Hepatocyte (in vitro differentiated cells): ENCODE data around the gene BCAP31. TPM values are rescaled to one million over a fixed set of nuclear protein-coding genes. Genes with fewer than 3 reads are reported as not detected.

Experiments
- DNase-seq: peaks from one replicate; pipeline ENCODE4 v3.0.0-alpha.2; 2016; ENCODE audit warnings: low spot score
- H2AFZ ChIP-seq: fragments of 200-600 bp; sonication (generic); 2 replicates; pipeline ENCODE4 v1.6.0; 2016; ENCODE audit warnings: antibody characterized with exemption, mild to moderate bottlenecking
- H3K27ac ChIP-seq: fragments of 200-600 bp; sonication (generic); 2 replicates; pipeline ENCODE4 v1.5.1; 2016; ENCODE audit warnings: mild to moderate bottlenecking
- H3K27me3 ChIP-seq: fragments of 200-600 bp; sonication (generic); 2 replicates; pipeline ENCODE4 v1.6.1; 2016
- H3K36me3 ChIP-seq: fragments of 200-600 bp; sonication (generic); replicated peaks from 2 replicates; pipeline ENCODE4 v1.5.1; 2016; ENCODE audit warnings: low read depth; ENCODE audit not compliant: insufficient read depth
- H3K4me1 ChIP-seq: fragments of 200-600 bp; sonication (generic); 2 replicates; pipeline ENCODE4 v1.5.1; 2016; ENCODE audit warnings: mild to moderate bottlenecking, moderate library complexity; ENCODE audit not compliant: insufficient read depth
- H3K4me2 ChIP-seq: fragments of 200-600 bp; sonication (generic); 2 replicates; pipeline ENCODE4 v1.6.0; 2016
- H3K4me3 ChIP-seq: fragments of 200-600 bp; sonication (generic); 2 replicates; pipeline ENCODE4 v1.5.1; 2016; ENCODE audit warnings: mild to moderate bottlenecking
- H3K79me2 ChIP-seq: fragments of 200-600 bp; sonication (generic); 2 replicates; pipeline ENCODE4 v1.6.0; 2017; ENCODE audit warnings: mild to moderate bottlenecking
- H3K9me2 ChIP-seq: fragments of 200-600 bp; sonication (generic); replicated peaks from 2 replicates; pipeline ENCODE4 v1.6.0; 2017; ENCODE audit warnings: mild to moderate bottlenecking; ENCODE audit not compliant: insufficient read depth
- H3K9me3 ChIP-seq: fragments of 200-600 bp; sonication (generic); 2 replicates; pipeline ENCODE4 v1.5.1; 2016; ENCODE audit warnings: low read depth, mild to moderate bottlenecking
- H4K20me1 ChIP-seq: fragments of 200-600 bp; sonication (generic); 2 replicates; pipeline ENCODE4 v1.6.0; 2016; ENCODE audit warnings: mild to moderate bottlenecking; ENCODE audit not compliant: insufficient read depth, poor library complexity, severe bottlenecking
- CTCF ChIP-seq: fragments of 200-600 bp; sonication (generic); IDR thresholded peaks from 2 replicates; pipeline ENCODE4 v1.5.1; 2016; ENCODE audit warnings: antibody characterized with exemption, mild to moderate bottlenecking; ENCODE audit not compliant: poor library complexity
- EZH2 ChIP-seq: fragments of 200-600 bp; sonication (generic); IDR thresholded peaks from 2 replicates; pipeline ENCODE4 v1.6.1; 2016; ENCODE audit warnings: antibody characterized with exemption, mild to moderate bottlenecking, borderline replicate concordance
- EZH2phosphoT487 ChIP-seq: fragments of 200-600 bp; sonication (generic); IDR thresholded peaks from one replicate; pipeline ENCODE4 v1.6.1; 2018; ENCODE audit warnings: antibody characterized with exemption, mild to moderate bottlenecking, low read depth, moderate library complexity; ENCODE audit not compliant: unreplicated experiment, severe bottlenecking
- WGBS: methylation state at CpG from one replicate; pipeline ENCODE4 v1.1.6; 2016; ENCODE audit warnings: low lambda C conversion rate; ENCODE audit errors: missing lambda C conversion rate; 5-methylcytosine and 5-hydroxymethylcytosine counted together
- polyA plus RNA-seq: library from polyadenylated mRNA; unstranded; fragments of >200 nt; fragmentation: Nextera tagmentation; extraction: Ambion mirVana; gene quantifications from 2 replicates; pipeline ENCODE4 v1.2.1, GENCODE V29; 2016
- total RNA-seq: library from RNA; depleted of rRNA; stranded (reverse); fragments of >200 nt; gene quantifications from 2 replicates; pipeline ENCODE4 v1.2.3, GENCODE V29; 2014

Gene BCAP31
- total and polyA plus RNA-seq, 2 experiments from 2014 or later, result 146 to 351 TPM

- H3K4me3 ChIP-seq, result no peak overlapping the region
- H3K27me3 ChIP-seq, result peaks cover 4% of the 10 kb centered on the region
- no peak for TF ChIP-seq EZH2phosphoT487
- no peak for TF ChIP-seq EZH2
- no peak for TF ChIP-seq CTCF
- 76% methylated on average over 27 of the region's 27 CpGs for WGBS
- no peaks in the 10 kb centered on the region for H3K36me3 ChIP-seq
- DNase-seq, result no peak
- H3K79me2 ChIP-seq, result no peaks in the 10 kb centered on the region
- H3K9me3 ChIP-seq, result no peaks in the 10 kb centered on the region
- H3K4me2 ChIP-seq, result no peak overlapping the region
- H4K20me1 ChIP-seq, result no peaks in the 10 kb centered on the region
- H2AFZ ChIP-seq, result no peak overlapping the region
- no peaks in the 10 kb centered on the region for H3K9me2 ChIP-seq
- H3K27ac ChIP-seq, result no peak overlapping the region
- H3K4me1 ChIP-seq, result no peaks in the 10 kb centered on the region
These were observed 49.9 kb downstream of the BCAP31 start for GRCh38 chrX:153674219-153674851.

- Histone ChIP-seq H3K9me2 (no peaks in the 10 kb centered on the region), H3K79me2 (no peaks in the 10 kb centered on the region), H3K4me1 (no peaks in the 10 kb centered on the region), H3K27ac (no peak within 1 kb of the TSS), H3K27me3 (peaks cover 4% of the 10 kb centered on the region), H3K4me3 (no peak within 1 kb of the TSS), H3K4me2 (no peak within 1 kb of the TSS), H4K20me1 (no peaks in the 10 kb centered on the region), H3K36me3 (no peaks in the 10 kb centered on the region), H3K9me3 (no peaks in the 10 kb centered on the region), H2AFZ (no peak within 1 kb of the TSS)
- no peak for DNase-seq
- WGBS, result 50% methylated on average over 46 of the region's 98 CpGs
- TF ChIP-seq EZH2phosphoT487 (no peak), EZH2 (no peak), CTCF (no peak)
These were observed 50.6 kb downstream of the BCAP31 start, which contains the start of gene PNCK for GRCh38 chrX:153673428-153674218. PNCK (minus strand) TSS chrX:153673813; CDS start chrX:153673076, 737 bp downstream.

- H3K27me3 ChIP-seq, result peaks cover 4% of the 10 kb centered on the region
- H2AFZ ChIP-seq, result no peak overlapping the region
- no peaks in the 10 kb centered on the region for H3K9me3 ChIP-seq
- no peak overlapping the region for H3K27ac ChIP-seq
- no peaks in the 10 kb centered on the region for H4K20me1 ChIP-seq
- WGBS, result 82% methylated on average over 30 of the region's 53 CpGs
- no peaks in the 10 kb centered on the region for H3K4me1 ChIP-seq
- no peaks in the 10 kb centered on the region for H3K9me2 ChIP-seq
- no peak overlapping the region for H3K4me3 ChIP-seq
- no peaks in the 10 kb centered on the region for H3K36me3 ChIP-seq
- H3K79me2 ChIP-seq, result no peaks in the 10 kb centered on the region
- DNase-seq, result no peak
- TF ChIP-seq EZH2phosphoT487, result no peak
- TF ChIP-seq EZH2, result no peak
- TF ChIP-seq CTCF, result no peak
- no peak overlapping the region for H3K4me2 ChIP-seq
These were observed 51.4 kb downstream of the BCAP31 start for GRCh38 chrX:153672531-153673427.
